Measurements from ENCODE around the gene GALNT13. TPM values are rescaled to one million over a fixed set of nuclear protein-coding genes. Genes with fewer than 3 reads are reported as not detected.

GALNT13 gene
- total and polyA plus RNA-seq, 10 of the 15 experiments (the other 5 are each of a cell fraction or from before 2014, with no cell fraction given), result 0.04 TPM; not detected in 9

- no peak for FAIRE-seq
- ChIA-PET SMC1A (ENCODE audit: uncharacterized antibody, unreplicated experiment) (no interaction called here), POLR2A (no interaction called here), RAD21 (ENCODE audit: unreplicated experiment) (no interaction called here), CTCF (no interaction called here)
- no peak overlapping the region for H3K9ac ChIP-seq (ENCODE audit: control insufficient read depth, insufficient read depth, low read length)
- no peaks in the 10 kb centered on the region for H4K20me1 ChIP-seq (ENCODE audit: control insufficient read depth, insufficient read depth)
- H2AFZ ChIP-seq (ENCODE audit: control insufficient read depth, low read depth, low read length), result no peak overlapping the region
- no peaks in the 10 kb centered on the region for H3K79me2 ChIP-seq (ENCODE audit: control insufficient read depth, insufficient read depth, low read length)
- no TSS peak for BruUV-seq (replicated peaks)
- intact Hi-C loops (cut with micrococcal nuclease; ENCODE audit: unreplicated experiment) (no loop called here), in situ Hi-C loops (cut with MboI) (no loop called here)
- no peak for ATAC-seq
- WGBS (ENCODE audit: insufficient coverage, insufficient replicate concordance, low lambda C conversion rate, missing lambda C conversion rate), result 0% methylated on average over 1 of the region's 1 CpG
- H3K9me3 ChIP-seq (replicated peaks; ENCODE audit: control insufficient read depth, insufficient read depth, low read length), result no peaks in the 10 kb centered on the region
- no peak overlapping the region for H3K4me2 ChIP-seq (ENCODE audit: control insufficient read depth, insufficient read depth)
- no peaks in the 10 kb centered on the region for H3K27me3 ChIP-seq (replicated peaks in 1 of 2; ENCODE audit: control insufficient read depth in 2 of 2, insufficient read depth in 2 of 2, low read length in 1 of 2)
- no peak for TF ChIP-seq POLR2A (IDR thresholded peaks at IDR 0.05; ENCODE audit: low read depth, low read length)
- no peak for TF ChIP-seq TCF12 (IDR thresholded peaks at IDR 0.05; ENCODE audit: low read depth, low read length)
- no peak for TF ChIP-seq USF1 (IDR thresholded peaks at IDR 0.05; ENCODE audit: borderline replicate concordance, extremely low read length, insufficient read depth, low read depth, low read length)
- no peak for TF ChIP-seq RFX5 (IDR thresholded peaks at IDR 0.05; ENCODE audit: low read depth, low read length)
- TF ChIP-seq ASH2L (IDR thresholded peaks at IDR 0.05; ENCODE audit: borderline replicate concordance, low read depth), result no peak
- no peak for TF ChIP-seq GABPA (IDR thresholded peaks at IDR 0.05; ENCODE audit: low read depth)
- TF ChIP-seq NFXL1 (IDR thresholded peaks at IDR 0.05; ENCODE audit: borderline replicate concordance), result no peak
- no peak for TF ChIP-seq E2F4 (IDR thresholded peaks at IDR 0.05; ENCODE audit: low read depth, low read length)
- no peak for TF ChIP-seq HDAC6 (IDR thresholded peaks at IDR 0.05; ENCODE audit: unreplicated experiment)
- no peak for TF ChIP-seq BCLAF1 (IDR thresholded peaks at IDR 0.05)
- TF ChIP-seq SUZ12 (IDR thresholded peaks at IDR 0.05; ENCODE audit: unreplicated experiment), result no peak
- no peak for TF ChIP-seq ZNF592 (IDR thresholded peaks at IDR 0.05)
- H3K27ac ChIP-seq (ENCODE audit: control insufficient read depth, insufficient read depth), result no peak overlapping the region
- no peaks in the 10 kb centered on the region for H3K36me3 ChIP-seq (ENCODE audit: control insufficient read depth in 2 of 2, insufficient read depth in 2 of 2, low read length in 1 of 2)
- H3K4me1 ChIP-seq (ENCODE audit: control insufficient read depth, insufficient read depth, low read length), result no peaks in the 10 kb centered on the region
- no peak for DNase-seq (ENCODE audit: low read depth, low spot score)
- no peak overlapping the region for H3K4me3 ChIP-seq
These were observed 18.9 kb downstream of the GALNT13 start for GRCh38 chr2:153890576-153890975.

All from GM12878 (cell line).